ENCODE measurements around the gene SGCD. TPM values are rescaled to one million over a fixed set of nuclear protein-coding genes. Genes with fewer than 3 reads are reported as not detected.

The SGCD gene
- total and polyA plus RNA-seq, 2 of the 4 experiments (the other 2 are of a cell fraction), result 5.8 to 10.6 TPM

GRCh38 chr5:156591631-156592030 is 264.7 kb downstream of the SGCD start:
- no peak overlapping the region for H3K56ac ChIP-seq (ENCODE audit: extremely low read depth, insufficient read depth, low read length)
- H3K27me3 ChIP-seq (ENCODE audit: control insufficient read depth, insufficient read depth, low read length), result no peaks in the 10 kb centered on the region
- no TSS peak for BruUV-seq (replicated peaks)
- H3K9ac ChIP-seq (ENCODE audit: low read depth, low read length), result no peak overlapping the region
- POLR2A ChIA-PET (ENCODE audit: unreplicated experiment), result no interaction called here
- no peak overlapping the region for H3K18ac ChIP-seq (ENCODE audit: low read depth, low read length)
- H4K5ac ChIP-seq (ENCODE audit: low read depth, low read length), result no peak overlapping the region
- no peak overlapping the region for H3K14ac ChIP-seq (replicated peaks; ENCODE audit: low read depth, low read length)
- H3K36me3 ChIP-seq (ENCODE audit: control insufficient read depth, insufficient read depth, low read length), result peaks cover 13% of the 10 kb centered on the region; the same call in 1 of the 2 replicates
- no peak overlapping the region for H3K23ac ChIP-seq (ENCODE audit: low read depth, low read length)
- peaks cover 4% of the 10 kb centered on the region for H3K4me1 ChIP-seq (ENCODE audit: control insufficient read depth, insufficient read depth, low read length)
- in situ Hi-C loops (cut with MboI; ENCODE audit: low sequenced_read_pairs), result no loop called here
- no peaks in the 10 kb centered on the region for H4K20me1 ChIP-seq (ENCODE audit: insufficient read depth, low read length)
- no peak overlapping the region for H3K4me3 ChIP-seq (ENCODE audit: insufficient read depth, low read depth, low read length)
- H4K8ac ChIP-seq (ENCODE audit: low read depth in 2 of 2, low read length in 2 of 2), result no peak overlapping the region
- TF ChIP-seq RAD21 (IDR thresholded peaks at IDR 0.05; ENCODE audit: low read length) (no peak), CEBPB (IDR thresholded peaks at IDR 0.05; ENCODE audit: low read depth, low read length) (no peak)
- H4K91ac ChIP-seq (ENCODE audit: insufficient read depth, low read depth, low read length), result no peak overlapping the region
- H3K79me1 ChIP-seq (ENCODE audit: low read depth in 1 of 2, low read length in 2 of 2), result no peaks in the 10 kb centered on the region
- no peaks in the 10 kb centered on the region for H3K9me1 ChIP-seq (ENCODE audit: insufficient read depth, low read length)
- H2AK9ac ChIP-seq (replicated peaks; ENCODE audit: low read depth, low read length, poor library complexity), result no peak overlapping the region
- no peak overlapping the region for H2BK5ac ChIP-seq (ENCODE audit: low read depth, low read length, poor library complexity, severe bottlenecking)
- H3K4me2 ChIP-seq (ENCODE audit: low read depth, low read length), result no peak overlapping the region
- no peak overlapping the region for H3K4ac ChIP-seq (ENCODE audit: low read depth, low read length)
- no peak for DNase-seq
- dilution Hi-C loops (cut with HindIII; ENCODE audit: low sequenced_read_pairs, unreplicated experiment), result no loop called here
- intact Hi-C loops (cut with micrococcal nuclease), result no loop called here
- no peak for ATAC-seq (ENCODE audit: low read depth)
- H2BK120ac ChIP-seq (ENCODE audit: low read depth, low read length), result no peak overlapping the region
- H3K9me3 ChIP-seq (ENCODE audit: control insufficient read depth, insufficient read depth, low read length), result no peaks in the 10 kb centered on the region
- H3K27ac ChIP-seq (ENCODE audit: insufficient read depth, low read length), result no peak overlapping the region
- no peak overlapping the region for H2BK20ac ChIP-seq (ENCODE audit: low read depth, low read length)
- no peak overlapping the region for H2BK15ac ChIP-seq (ENCODE audit: low read depth, low read length)
- CTCF ChIA-PET, result no interaction called here
- H2AFZ ChIP-seq (replicated peaks; ENCODE audit: low read length, poor library complexity), result no peak overlapping the region
- no peak overlapping the region for H2AK5ac ChIP-seq (ENCODE audit: low read depth, low read length)

Data from IMR-90 (cell line).